ENCODE results near the gene SLIT1.
"Not testable (repeated sequence)": the region's sequence is repeated elsewhere in the genome, so short reads cannot be mapped to it uniquely, and the experiment has no call there.

SLIT1 gene

DNA sequence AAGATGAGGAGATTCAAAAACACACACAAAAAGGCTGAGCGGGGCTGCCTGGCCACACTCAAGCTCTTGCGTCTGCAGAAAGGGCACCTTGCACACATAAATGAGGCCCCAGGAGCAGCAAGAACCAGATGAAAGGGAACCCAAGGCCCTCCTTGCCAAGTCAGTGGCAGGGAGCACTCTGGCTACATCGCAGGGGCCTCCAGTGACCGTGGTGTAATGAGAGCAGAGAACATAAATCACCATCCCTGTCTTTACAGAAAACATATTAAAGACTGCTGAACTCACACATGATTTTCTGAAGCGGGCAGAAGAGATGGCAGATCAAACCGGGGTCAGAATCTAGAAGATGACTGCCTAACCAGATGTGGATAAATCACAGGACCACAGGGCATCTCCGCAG, 80.5 kb downstream of the SLIT1 start:
- DNase-seq = no peak

DNA sequence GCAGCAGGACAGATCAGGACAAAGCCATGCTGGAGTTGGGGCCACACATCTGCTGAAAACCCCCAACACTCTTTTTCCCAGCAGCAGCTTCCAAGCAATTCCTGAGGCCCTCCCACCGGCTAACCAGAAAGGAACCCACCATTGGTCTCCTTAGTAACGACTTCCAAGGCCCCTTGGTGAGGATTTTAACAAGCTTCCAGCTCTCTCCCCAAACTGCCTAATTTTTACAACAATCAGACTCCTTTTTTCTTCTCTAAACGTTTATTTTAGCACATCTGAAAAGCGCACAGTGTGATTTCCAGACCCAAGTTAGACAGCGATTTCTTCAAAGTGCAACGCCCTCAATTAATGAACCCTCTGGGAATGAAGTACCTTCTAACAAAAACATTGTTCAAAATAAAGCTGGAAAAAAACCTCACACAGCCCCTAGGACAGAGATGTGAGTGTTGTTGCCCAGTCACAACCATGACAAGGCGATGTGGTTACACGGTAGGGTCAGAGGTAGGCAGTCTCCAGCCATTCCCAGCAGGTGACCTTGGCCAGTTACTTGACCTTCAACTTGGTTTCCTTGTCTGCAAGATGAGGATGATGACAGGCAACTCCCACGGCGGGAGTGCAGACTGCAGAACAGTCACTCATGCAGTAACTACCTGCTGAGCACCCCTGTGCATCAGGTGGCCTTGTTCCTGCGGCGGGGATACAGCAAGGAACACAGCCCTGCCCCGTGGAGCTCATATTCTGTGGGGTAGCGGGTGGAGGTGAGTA, 82.3 kb downstream of the SLIT1 start:
- DNase-seq = no peak

DNA sequence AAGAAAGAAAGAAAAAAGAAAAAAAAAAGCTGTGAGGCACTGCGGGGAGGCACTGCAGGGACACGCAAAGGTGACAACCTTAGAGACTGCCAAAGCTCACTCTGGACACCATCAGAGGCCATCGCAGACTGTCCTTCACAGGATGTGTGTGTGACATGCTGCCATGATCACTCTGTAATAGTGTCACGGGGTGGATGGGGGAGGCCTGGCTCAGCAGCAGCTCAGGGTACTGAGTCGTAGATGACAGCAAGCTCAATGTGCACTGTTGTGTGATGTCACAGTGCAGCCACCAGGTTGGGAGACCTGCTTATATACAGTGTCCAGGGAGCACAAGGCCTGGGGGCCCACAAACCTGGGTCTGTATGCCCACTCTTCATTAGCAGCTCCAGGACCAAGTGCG, 83.3 kb downstream of the SLIT1 start:
- no peak for DNase-seq

DNA sequence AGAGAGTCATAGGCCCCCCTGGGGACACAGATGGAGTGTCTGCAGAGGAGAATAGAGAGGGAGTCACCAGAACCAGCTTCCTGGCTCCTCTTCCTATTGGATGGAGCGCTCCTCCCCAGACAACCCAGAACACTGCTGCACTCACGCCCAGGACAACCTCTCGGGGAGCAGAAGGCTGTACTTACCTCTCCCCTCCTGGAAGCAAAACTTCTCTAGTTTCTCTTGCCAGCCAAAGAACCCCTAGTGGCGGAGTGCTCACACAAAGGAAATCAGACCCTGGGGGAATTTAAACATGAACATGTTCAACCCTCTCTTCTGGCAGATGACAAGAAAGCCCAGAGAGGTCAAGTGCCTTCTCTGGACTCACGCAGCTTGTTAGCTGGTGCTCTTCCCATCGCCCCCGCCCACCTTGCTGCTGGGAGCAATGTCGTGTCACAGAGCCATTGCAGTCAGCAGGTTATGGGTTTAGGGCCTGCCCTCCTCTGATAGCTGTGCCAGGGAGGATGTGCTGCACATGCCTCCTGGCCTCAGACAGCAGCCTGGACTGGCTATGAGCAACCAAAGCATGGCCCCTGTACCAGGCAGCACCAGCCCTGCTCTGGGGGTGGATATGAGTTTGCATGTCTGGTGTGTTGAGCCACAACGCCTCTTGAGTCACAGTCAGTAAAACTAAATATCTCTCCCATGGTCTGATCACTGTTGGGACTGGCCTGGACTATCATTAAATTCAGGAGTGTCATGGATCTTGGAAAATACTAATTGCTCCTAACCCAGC, 84.4 kb downstream of the SLIT1 start:
- DNase-seq = no peak

DNA sequence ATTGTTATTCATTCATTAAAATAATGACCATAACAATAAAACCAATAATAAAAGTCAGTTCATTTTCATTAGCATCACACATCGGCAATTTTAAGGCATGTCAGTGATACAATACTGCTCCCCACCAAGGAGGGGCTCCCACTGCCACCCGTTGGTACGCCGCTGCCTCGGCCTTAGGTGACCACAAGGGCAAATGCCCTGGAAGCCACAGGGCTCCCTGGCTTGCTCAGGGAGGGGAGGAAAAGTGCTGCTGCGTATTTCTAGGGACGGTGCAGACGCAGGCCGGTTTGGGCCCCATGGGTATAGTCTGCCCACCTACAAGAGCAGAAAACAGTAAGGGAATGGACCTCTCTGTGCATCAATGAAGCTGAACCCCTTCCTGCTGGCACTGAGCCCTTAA, 85.1 kb downstream of the SLIT1 start:
- DNase-seq = no peak

DNA sequence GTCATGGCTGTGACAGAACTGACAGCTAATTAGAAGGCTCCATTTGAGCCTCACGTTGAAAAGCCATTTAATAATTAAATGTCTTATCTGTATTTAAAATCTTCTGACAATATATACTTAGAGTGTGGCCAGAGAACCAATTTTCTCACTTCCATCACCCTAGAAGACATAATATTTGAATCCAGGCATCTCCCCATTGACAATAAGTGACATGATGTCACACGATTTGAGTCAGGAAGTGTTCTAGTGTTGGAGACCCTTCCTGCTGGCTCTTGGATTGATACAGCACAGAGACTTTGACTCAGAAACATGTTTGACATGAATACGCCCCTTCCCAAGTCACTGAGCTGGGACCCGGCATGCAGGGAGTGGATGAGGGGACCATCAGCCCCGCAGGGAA, 85.9 kb downstream of the SLIT1 start:
- DNase-seq = no peak

DNA sequence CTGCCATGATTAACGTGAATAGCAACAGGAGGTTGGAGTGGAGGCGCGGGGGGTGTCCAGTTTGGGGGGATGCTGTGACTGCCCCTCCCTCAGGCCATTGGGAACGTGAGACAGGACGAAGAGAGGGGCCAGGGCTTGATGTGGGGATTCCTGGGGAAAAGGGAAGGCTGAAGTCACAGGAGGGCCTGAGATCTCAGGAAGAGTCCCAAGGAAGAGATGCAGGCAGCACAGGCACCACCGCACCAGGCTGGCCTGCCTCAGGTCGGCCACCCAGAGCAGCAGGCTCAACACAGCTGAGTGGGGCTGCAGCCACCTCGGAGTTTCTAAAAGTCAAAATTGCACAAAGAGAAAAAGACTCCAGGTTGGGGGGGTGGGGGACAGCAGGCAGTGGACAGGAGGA, 86.7 kb downstream of the SLIT1 start:
- no peak for DNase-seq

DNA sequence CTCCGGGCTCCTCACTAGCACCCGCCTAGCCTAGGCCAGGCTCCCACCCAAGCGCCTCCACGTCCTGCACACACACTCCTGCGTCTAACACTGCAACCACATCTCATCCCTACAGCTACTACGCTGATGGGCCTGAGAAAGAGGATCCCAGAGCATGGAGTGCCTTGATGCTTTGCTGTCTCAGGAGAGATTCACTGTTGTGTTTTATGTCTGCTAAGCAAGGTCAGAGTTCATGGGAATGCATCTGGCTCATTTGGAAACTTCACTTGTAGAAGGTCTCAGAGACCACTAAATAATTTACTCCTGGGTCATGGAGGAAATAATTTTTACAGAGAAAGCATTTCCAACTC, 88.7 kb downstream of the SLIT1 start:
- DNase-seq = no peak

DNA sequence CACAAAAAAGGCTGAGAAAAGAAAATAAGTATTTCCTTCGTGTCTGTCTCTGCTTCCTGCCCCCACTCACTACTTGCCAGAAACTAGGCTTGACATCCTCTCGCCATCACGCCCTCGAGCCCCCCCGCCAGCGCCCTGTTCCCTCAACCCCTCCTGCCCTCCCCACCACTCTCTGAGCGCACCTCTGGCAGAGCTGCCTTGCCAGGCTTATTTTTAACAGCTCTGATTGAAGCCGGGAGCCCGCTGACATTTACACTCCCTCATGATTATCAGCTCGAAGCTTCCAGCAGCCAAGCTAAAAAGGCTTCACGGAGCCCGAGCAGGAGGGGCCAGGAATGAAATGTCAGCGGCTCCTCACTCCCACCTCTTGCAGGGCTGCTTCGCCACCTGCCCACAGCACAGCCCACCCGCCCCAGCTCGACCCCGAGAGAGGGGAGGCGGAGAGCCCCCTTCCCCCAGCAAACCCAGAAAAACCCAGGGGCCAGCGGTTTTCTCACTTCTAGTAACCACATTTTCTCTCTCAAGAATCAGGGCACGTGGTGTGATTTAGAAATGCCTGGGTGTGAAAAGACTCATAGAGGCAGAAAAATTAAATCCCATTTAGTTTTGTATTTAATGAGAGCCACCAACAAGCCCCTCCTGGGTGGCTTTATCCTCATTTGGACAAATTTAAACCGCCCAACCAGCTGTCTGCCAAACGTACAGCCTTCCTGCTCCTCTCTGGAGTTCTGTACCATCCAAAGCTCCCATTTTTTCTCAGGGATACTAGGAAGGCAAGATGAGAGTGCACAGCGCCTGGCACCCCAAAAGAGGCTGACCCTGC, 89.3 kb downstream of the SLIT1 start:
- peak; percentile 27 for DNase-seq

DNA sequence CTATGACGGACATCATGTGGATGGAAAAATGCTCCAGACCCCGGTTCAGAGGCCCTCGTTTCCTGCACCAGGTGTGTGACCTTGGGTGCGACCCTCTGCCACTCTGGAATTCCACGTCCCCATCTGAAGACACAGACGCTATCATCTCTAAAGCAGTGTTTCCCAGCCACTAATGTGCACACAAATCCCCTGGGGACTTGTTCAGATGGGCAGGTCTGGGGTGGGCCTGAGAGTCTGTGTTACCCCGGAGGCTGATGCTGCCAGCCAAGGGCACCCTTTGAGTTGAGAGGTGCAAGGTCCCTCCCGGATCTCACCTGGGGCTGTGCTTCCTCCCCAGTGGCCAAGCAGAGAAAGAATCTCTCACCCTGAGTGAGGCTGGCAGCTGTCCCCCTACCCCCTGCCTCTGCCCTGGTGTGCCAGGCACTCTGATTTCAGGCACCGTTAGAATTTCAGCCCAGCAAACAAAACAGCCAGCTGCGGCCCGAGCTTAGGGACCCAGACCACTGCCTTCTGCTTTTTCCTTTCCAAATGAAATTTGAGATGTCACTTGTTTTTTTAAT, 90.0 kb downstream of the SLIT1 start:
- no peak for DNase-seq

DNA sequence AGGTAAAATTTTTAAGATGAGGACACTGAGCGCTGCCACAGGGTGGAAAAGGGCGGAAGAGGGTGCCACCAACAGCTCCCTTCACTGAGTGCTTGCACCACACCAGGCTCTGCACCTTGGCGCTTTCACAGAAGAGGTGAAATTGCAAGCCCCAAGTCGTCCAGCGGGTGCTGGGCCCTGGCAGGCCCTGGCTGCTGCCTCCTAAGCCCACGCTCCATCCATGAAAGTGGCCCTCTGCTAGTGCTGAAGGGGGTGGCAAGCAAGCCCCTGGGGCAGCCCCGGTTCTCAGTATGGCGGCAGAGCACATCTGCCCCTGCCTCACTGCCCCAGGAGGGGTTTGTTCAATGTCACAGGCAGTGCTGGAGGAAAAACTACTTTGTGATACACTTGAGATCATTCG, 95.1 kb downstream of the SLIT1 start:
- DNase-seq = no peak

DNA sequence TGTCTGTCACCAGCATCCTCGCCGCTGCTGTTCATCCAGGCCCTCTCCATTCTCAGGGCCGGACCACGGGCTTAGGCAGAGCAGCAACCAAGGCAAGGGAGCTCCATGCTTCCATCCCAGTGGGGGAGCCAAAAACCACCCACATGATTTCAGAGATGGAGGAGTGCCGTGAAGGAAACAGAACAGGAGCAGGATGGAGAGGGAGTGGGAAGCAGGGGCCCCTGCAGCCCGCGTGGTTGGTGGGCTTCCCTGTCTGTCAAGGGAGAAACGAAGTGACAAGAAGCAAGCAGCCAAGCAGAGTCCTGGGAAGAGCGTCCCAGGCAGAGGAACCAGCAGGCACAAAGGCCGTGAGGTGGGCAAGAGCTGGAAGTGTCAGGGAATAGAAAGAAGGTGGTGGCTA, 95.7 kb downstream of the SLIT1 start:
- DNase-seq = no peak

DNA sequence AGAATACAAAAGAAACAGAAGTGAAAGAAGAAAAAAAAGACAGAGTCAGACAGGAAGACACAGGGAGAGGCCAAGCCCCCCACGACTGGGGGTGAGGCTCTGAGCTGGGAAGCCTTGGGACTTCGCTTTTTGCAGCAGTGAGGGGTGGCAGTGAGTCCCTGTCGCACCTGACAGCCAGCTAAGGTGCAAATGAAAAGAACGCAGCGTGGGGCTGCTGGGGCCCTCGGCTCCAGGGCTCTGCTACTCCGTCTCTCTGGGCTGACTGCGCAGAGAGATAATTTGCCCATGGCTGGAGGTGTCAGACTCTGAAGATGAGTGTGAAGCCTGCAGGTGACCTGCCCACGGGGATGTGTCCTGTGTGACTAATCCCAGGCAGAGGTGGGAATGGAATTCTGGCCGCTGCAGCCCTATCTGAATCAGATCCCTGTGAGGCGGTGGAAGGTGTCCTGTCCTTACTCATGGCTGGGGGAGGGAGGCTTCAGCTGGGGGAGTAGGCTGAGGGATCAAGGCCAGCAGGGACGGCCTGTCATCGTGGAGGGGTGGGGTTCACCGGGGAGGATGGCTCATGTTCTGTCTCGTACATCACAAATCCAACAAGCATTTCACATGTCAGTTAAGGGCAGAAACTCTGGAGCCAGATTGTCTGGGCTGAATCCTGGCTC, 96.4 kb downstream of the SLIT1 start:
- DNase-seq = no peak

DNA sequence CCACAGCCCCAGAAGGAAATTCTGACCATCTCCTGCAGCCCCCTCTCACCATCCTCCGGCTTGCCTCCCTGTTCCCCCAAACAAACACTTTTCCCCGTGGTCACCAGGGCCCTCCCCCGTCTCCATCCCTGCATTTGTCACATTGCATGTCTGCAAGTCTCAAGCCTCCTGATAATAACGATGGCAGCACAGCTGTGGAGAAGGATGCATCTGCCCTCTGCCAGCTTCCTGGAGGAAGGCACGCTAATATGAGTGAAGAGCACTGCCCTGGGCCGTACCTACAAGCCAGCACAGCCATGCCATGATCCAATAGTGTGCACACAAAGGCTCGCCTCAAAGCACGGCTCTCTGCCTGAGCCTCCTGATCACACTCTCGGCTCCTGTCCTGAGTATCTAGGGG, 98.5 kb downstream of the SLIT1 start:
- no peak for DNase-seq

DNA sequence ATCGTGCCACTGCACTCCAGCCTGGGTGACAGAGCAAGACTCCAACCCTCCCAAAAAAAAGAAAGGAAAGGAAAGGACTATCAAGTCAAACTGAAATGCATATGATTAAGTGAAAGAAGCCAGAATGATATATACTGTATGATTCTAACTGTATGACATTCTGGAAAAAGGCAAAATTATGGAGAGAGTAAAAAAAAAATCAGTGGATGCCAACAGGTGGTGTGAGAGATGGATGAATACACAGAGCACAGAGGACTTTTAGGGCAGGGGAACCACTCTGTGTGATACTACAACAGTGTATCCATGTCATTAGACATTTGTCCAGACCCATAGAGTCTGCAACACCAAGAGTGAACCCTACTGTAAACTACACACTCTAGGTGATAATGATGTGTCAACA, 99.2 kb downstream of the SLIT1 start:
- DNase-seq = no peak

DNA sequence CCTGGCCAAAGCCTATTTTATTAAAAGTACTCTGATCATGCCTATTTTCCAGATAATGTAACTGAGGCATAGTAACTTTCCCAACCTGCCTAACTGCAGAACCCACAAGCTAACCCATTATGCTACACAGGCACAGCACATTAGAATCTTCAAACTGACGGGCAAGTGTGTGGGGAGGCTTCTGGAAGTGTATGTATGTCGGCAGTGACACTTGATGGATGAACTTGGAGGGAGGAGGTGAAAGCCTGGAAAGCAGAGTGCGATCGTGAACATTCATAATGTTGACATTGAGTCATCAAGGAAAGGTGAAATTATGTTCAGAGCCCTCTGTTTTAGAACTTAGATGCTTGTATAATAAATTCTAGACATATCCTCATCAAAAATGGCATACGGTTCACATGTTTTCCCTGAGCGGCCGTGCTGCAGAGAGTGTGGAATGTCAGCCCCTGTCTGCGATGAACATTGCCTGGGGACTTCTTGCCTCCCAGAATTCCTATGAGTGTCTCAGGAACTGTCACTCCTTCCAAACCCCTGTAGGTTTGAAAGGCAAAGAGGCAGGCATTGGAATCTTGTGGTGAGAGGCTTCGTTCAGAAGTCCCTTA, 102.4 kb downstream of the SLIT1 start:
- DNase-seq = no peak

DNA sequence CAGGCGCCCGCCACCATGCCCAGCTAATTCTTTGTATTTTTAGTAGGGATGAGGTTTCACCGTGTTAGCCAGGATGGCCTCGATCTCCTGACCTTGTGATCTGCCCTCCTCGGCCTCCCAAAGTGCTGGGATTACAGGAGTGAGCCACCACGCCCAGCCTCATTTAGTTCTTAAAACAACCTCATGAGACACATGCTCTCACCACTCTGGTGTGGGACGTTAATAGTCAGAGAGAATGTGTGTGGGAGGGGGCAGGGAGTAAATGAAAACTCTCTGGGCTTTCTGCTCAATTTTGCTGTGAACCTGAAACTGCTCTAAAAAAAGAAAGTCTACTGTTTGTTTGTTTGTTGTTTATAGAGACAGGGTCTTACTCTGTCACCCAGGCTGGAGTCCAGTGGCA, 103.2 kb downstream of the SLIT1 start:
- DNase-seq = not testable (repeated sequence)

DNA sequence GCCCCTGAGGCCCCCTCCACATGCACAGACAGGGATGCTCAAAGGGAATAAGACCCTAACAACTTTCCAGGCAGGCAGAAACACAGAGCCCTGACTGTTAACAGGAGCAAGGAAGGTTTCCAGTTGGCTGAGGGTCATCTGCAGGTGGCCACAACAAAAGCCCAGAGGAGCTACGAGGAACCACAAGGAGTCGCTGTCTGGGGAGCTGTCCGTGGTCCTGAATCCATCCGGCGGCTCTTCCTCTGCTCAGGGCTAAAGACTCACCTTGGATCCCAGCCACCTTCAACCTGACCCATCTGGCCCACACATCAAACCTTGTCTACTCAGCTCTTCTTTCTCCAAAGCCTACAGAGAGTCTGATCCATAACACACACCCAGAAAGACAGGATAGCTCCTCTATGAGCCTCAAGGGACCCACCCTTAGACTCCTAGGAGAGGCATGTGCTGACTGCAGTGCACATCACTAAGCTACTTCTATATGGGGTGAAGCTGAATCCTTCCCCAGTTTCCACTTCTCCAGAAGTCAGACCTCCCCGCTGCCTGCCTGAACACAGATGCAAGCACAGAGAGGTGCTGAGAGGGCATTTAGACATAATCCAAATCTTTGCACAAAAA, 104.0 kb downstream of the SLIT1 start:
- DNase-seq = no peak

DNA sequence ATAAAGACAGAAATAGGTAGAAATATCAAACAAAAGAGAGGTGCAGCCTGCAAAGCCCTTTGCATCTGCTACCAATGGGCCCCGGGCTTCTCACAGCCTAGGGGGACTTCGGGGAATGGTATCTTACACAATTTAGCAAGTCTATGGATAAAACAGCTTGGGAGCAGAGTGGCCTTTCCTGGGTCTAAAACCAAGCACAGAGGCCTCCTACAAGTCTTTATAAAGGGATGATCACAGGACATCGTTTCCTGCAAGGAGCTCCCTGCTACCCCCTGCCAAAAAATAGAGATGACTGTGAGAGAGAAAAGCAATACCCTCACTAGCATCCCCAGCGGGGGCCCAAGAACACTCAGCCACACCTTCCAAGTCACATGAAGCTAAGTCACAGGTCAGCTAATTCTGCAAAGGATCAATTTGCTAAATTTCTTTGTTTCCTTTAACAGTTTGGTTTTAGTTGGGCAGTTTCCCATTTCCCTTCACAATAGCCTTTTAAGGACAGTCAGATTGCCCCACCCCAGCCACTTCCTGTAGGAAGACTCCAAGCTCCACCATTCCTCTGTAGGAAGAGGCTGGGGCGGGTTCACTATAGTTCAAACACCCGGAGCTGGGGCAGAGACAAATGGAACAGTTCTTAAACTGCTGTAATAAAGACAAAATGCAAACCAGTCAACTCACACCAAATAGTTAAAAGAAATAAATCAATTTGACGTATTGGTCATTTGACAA, 105.5 kb downstream of the SLIT1 start:
- no peak for DNase-seq

DNA sequence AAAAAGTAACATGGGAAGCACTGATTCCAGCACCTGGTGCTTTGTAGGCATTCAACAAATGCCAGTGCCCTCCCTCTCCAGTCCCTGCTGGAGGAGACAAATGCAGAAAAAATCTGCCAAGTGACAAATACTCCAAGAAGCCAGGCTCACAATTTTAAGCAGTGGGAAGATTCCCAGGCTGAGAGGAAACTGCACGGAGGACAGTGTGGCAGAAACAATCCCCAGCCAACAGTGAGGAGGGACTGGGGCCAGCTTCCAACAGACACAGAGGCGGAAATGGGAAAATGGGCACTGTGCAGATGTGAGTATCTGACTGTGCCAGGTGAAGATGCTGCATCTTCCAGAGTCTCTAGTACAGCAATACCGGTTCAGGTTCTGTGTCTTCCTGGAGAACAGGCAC, 106.3 kb downstream of the SLIT1 start:
- no peak for DNase-seq

DNA sequence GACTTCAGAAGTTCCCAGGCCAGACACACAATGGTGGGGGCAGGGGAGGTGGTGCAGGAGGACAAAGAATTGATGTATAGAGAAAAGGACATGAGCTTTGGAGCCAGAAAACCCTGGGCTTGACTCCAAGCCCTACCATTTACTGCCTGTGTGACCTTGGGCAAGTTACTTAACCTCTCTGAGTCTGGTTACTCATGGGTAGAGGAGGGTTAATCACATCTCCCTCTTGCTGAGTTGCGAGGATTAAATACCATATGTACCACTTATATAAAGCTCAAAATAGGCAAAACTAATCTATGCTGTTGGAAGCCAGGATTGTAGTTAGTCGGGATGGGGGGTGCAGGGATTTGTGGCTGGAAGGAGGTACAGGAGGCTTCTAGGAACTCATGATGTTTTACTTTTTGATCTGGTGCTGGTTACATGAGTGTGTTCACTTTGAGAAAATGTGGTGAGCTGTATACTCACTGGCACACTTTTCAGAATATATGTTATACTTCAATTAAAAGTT, 106.8 kb downstream of the SLIT1 start:
- DNase-seq = no peak

Measured in NCI-H1694 (cell line).